ENCODE data around the gene PRR19.

GRCh38 chr19:42274065-42274682 lies 27.8 kb upstream of the PRR19 start:
- TF ChIP-seq CTCF (conservative IDR thresholded peaks at IDR 0.05; ENCODE audit: low read depth, low read length) (no peak), EZH2 (IDR thresholded peaks at IDR 0.05; ENCODE audit: low read length, unreplicated experiment) (no peak)

Data from PC-3 (cell line).